ENCODE data around the gene ITGAL. TPM values are rescaled to one million over a fixed set of nuclear protein-coding genes. Genes with fewer than 3 reads are reported as not detected.
A peak's percentile ranks its signal among the peaks of the same experiment; 100 is the strongest.

The ITGAL gene
- total RNA-seq, 1 donor from 2014 or later = 2.4 TPM

DNA sequence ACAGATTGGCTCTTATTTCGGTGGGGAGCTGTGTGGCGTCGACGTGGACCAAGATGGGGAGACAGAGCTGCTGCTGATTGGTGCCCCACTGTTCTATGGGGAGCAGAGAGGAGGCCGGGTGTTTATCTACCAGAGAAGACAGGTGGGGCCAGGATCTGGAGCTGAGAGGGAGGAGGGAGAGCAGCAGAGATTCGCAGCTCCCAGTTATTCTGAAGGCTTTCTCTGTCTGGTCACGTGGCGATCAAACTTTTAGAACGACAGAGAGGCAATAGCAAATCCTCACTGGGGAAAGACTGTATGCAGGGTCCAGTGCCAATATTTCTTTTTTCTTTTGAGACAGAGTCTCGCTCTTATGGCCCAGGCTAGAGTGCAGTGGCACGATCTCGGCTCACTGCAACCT is 22.2 kb downstream of the ITGAL start:
- no peak overlapping the region for H3K4me3 ChIP-seq
- peaks cover 17% of the 10 kb centered on the region for H3K27me3 ChIP-seq (ENCODE audit: low read depth)
- TF ChIP-seq, protein P1, sequence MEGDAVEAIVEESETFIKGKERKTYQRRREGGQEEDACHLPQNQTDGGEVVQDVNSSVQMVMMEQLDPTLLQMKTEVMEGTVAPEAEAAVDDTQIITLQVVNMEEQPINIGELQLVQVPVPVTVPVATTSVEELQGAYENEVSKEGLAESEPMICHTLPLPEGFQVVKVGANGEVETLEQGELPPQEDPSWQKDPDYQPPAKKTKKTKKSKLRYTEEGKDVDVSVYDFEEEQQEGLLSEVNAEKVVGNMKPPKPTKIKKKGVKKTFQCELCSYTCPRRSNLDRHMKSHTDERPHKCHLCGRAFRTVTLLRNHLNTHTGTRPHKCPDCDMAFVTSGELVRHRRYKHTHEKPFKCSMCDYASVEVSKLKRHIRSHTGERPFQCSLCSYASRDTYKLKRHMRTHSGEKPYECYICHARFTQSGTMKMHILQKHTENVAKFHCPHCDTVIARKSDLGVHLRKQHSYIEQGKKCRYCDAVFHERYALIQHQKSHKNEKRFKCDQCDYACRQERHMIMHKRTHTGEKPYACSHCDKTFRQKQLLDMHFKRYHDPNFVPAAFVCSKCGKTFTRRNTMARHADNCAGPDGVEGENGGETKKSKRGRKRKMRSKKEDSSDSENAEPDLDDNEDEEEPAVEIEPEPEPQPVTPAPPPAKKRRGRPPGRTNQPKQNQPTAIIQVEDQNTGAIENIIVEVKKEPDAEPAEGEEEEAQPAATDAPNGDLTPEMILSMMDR (IDR thresholded peaks at IDR 0.05; ENCODE audit: borderline replicate concordance) = no peak
- intact Hi-C loops (cut with micrococcal nuclease) = no loop called here
- H3K4me1 ChIP-seq = no peaks in the 10 kb centered on the region
- no peaks in the 10 kb centered on the region for H3K9me3 ChIP-seq (replicated peaks)
- DNase-seq = no peak
- no peak overlapping the region for H3K27ac ChIP-seq (replicated peaks)
- H3K36me3 ChIP-seq = no peaks in the 10 kb centered on the region

DNA sequence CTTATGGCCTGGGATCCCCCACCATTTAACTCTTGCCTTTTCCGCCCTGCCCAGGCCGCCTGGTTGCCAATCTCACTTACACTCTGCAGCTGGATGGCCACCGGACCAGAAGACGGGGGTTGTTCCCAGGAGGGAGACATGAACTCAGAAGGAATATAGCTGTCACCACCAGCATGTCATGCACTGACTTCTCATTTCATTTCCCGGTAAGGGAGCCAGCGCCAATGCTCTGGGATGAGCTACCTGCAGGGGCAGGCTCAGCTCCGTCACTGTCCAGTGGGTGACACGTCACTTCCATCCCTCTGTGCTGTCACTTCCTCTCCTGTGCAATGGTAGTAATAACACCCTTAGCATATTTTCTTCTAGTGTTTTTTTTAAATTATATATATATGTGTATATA is 26.7 kb downstream of the ITGAL start:
- DNase-seq = no peak
- H3K27ac ChIP-seq (replicated peaks) = no peak overlapping the region
- H3K36me3 ChIP-seq = no peaks in the 10 kb centered on the region
- TF ChIP-seq, protein P1 (IDR thresholded peaks at IDR 0.05; ENCODE audit: borderline replicate concordance) = no peak
- intact Hi-C loops (cut with micrococcal nuclease) = no loop called here
- peaks cover 16% of the 10 kb centered on the region for H3K27me3 ChIP-seq (ENCODE audit: low read depth)
- H3K4me1 ChIP-seq = no peaks in the 10 kb centered on the region
- H3K9me3 ChIP-seq (replicated peaks) = no peaks in the 10 kb centered on the region
- H3K4me3 ChIP-seq = peak overlapping the region; percentile 30

DNA sequence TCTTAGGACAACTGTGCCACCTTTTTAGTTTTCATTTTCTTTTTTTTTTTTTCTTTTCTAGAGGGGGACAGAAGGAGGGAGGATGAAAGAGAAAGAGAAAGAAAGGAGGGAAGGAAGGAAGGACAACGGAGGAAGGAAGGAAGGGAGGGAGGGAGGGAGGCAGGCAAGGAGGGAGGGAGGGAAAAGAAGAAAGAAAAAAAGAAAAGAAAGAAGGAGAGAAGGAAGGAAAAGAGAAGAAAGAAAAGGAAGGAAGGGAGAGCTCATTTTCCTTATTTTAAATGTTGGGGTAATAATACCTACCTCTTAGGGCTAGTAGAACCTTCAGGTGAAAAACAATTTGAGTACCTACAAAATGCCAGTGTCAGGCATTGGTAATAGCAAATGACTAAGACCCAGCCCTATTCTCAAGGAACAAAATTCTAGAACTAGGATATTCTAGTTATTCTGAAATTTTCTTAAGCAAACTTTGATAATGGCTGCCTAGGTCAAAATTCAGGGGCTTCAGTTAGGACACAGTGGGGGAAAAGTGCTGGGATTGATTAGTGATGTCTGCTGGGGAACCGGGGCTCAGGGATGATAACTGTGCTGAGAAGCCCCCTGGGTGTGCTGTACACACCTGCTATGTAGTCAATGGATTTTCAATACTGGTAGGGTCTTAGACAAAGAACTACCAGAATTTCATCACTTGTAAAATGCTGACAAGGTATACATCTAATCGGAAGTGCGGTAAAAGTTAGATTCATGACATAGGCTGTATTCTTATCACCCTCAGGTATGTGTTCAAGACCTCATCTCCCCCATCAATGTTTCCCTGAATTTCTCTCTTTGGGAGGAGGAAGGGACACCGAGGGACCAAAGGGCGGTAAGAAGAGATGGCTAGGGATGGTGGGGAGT is 31.1 kb downstream of the ITGAL start:
- intact Hi-C loops (cut with micrococcal nuclease) = no loop called here
- Histone ChIP-seq H3K4me1 (no peaks in the 10 kb centered on the region), H3K36me3 (no peaks in the 10 kb centered on the region)

GRCh38 chr16:30509081-30509765 is 36.7 kb downstream of the ITGAL start:
- DNase-seq = no peak
- TF ChIP-seq, protein P1 (IDR thresholded peaks at IDR 0.05; ENCODE audit: borderline replicate concordance) = no peak
- intact Hi-C loops (cut with micrococcal nuclease) = no loop called here
- H3K4me1 ChIP-seq = no peaks in the 10 kb centered on the region
- no peak overlapping the region for H3K4me3 ChIP-seq
- no peaks in the 10 kb centered on the region for H3K27me3 ChIP-seq (ENCODE audit: low read depth)
- no peak overlapping the region for H3K27ac ChIP-seq (replicated peaks)
- no peaks in the 10 kb centered on the region for H3K36me3 ChIP-seq
- H3K9me3 ChIP-seq (replicated peaks) = no peaks in the 10 kb centered on the region

More for the DNA sequence above, 31.1 kb downstream of the ITGAL start:
- TF ChIP-seq, protein P1 (IDR thresholded peaks at IDR 0.05; ENCODE audit: borderline replicate concordance) = no peak
- Histone ChIP-seq H3K9me3 (replicated peaks) (no peaks in the 10 kb centered on the region), H3K27me3 (ENCODE audit: low read depth) (no peaks in the 10 kb centered on the region), H3K27ac (replicated peaks) (no peak overlapping the region), H3K4me3 (no peak overlapping the region)
- DNase-seq = no peak

GRCh38 chr16:30510376-30510938 is 37.9 kb downstream of the ITGAL start:
- TF ChIP-seq, protein P1 (IDR thresholded peaks at IDR 0.05; ENCODE audit: borderline replicate concordance) = no peak
- Histone ChIP-seq H3K36me3 (no peaks in the 10 kb centered on the region), H3K4me1 (no peaks in the 10 kb centered on the region), H3K27me3 (ENCODE audit: low read depth) (no peaks in the 10 kb centered on the region), H3K27ac (replicated peaks) (no peak overlapping the region), H3K9me3 (replicated peaks) (no peaks in the 10 kb centered on the region), H3K4me3 (no peak overlapping the region)
- no peak for DNase-seq
- intact Hi-C loops (cut with micrococcal nuclease) = no loop called here
